ENCODE results near the gene MAN1B1.

MAN1B1 gene

DNA sequence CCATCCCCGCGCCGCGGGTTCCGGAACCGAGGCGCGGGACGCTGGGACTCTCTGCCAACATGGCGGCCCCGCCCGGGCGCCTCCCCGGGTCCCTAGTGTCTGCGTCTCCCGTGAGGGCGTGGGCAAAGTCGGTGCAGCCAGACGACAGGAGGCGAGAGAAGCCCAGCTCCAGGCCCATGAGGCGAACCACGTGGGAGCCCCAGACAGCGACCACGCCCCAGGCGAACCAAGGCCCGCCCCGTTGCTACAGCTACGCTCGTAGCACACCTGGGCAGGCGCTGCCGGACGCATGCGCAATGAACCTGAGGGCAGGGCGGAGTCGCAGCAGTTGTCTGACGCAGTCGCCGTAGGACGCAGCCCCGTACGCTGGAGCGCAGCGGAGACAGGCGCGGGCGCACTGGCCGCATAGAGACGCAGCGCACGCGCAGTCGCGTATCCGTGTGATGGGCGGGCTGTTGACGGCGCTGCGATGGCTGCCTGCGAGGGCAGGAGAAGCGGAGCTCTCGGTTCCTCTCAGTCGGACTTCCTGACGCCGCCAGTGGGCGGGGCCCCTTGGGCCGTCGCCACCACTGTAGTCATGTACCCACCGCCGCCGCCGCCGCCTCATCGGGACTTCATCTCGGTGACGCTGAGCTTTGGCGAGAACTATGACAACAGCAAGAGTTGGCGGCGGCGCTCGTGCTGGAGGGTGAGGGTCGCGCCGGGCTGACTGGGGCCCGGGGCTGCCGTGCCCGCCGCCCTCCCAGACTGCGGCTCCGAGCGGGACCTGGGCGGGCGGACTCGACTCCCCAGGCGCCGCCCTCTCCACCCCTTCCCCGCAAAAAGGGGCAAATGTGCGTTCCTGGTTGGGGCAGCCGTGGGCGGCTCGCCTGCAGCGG, at the start of gene MAN1B1:
MAN1B1 (plus strand) TSS at position 455 of the 878 bp plus-strand sequence; CDS start at position 470, 15 bp downstream.
- peak; percentile 90 to 96 for DNase-seq

DNA sequence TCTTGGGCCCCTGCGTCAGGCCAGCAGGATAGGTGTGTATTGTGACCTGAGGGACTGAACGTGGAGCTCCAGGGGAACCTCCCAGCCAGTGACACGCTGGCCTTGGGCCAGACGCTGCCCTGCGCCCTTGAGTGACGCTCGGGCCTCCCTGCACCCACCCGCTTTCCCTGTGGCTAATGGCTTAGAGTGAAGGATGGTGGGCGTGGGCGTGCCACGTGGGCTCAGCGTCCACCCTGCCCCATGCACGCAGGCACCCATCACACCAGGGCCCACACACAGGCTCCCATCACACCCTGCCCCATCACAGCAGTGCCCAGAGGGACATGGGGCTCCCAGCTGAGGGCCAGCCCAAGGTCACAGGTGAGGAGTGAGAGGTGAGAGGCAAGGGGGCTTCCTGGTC, 49.8 kb upstream of the MAN1B1 start:
- DNase-seq, result no peak

DNA sequence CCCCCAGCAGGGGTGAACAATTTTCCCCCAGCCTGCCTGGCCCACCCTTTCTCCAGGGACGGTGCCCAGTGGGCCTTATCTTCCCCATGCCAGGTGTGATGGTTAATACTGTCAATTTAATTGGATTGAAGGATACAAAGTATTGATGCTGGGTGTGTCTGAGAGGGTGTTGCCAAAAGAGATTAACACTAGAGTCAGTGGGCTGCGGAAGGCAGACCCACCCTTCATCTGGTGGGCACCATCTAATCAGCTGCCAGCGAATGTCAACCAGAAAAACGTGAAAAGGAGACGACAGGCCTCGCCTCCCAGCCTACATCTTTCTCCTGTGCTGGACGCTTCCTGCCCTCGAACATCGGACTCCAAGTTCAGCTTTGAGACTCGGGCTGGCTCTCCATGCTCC, 49.3 kb upstream of the MAN1B1 start:
- no peak for DNase-seq

DNA sequence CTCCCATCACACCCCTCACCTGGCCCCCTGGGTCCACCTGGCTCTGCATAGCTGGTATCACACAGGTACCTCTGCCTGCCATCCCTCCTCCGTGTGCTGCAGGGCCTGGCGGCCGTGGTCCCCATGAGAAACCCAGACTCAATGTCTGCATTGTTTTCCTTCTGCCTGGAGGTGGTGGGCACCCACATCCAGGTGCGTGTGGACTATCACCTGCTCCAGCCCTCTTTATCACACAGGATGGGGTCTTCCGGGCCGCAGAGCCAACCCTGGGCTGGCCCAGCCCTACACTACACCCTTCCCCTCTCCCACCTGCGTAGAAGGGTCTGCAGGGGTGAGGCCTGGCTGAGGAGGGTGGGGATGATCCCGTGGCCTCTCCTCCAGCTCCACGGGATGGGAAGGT, 47.9 kb upstream of the MAN1B1 start:
- no peak for DNase-seq

DNA sequence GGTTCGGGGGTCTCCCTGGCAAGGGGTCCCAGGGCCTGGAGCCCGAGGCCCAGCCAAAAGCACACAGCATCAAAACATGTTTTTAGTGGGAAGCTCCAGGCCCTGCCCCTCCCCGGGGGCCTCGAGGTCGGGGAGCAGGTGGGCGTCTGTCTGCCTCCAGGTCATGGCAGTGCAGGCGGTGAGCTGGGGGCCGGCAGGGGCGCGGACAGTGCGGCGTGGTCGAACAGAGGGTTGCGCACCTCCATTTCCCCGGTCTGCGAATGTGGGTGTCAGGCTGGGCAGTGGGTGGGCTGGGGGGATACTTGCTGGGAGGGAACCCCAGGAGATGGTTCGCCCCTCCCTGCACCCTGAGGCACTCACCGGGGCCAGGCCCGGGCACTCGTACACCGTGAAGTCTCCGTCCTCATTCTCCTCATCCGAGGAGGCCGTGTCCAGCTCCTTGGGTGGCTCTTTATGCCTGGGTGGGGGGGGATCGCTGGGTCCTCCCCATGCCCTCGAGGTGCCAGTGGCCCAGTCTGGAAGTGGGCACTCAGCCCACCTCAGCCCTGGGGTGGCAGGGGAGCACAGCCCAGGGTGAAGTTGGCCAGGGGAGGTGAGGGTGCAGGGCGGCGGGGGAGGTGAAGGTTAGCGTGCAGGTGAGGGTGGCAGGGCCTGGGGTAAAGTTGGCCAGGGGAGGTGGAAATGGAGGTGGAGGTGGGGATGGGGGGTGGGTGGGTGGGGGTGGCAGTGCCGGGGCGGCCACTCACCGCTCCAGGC, 47.0 kb upstream of the MAN1B1 start:
- DNase-seq, result no peak

DNA sequence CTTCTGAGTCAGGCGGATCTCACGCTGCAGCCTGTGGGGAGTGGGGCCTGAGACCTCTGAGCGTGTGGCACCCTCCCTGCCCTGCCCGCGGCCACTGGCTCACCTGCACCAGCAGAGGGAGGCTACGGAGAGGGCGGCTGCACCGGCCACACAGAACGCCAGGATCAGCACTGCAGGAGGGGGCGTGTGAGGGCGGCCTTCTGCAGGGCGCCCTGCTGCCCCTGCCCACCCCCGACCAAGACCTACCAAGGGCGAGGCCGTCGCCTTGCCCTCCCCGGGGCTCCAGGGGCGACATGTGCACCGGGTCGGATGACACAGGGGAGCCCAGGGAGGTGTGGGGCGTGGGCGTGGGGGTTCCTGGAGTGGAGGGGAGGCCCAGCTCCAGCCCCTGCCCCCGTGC, 46.2 kb upstream of the MAN1B1 start:
- DNase-seq, result no peak

DNA sequence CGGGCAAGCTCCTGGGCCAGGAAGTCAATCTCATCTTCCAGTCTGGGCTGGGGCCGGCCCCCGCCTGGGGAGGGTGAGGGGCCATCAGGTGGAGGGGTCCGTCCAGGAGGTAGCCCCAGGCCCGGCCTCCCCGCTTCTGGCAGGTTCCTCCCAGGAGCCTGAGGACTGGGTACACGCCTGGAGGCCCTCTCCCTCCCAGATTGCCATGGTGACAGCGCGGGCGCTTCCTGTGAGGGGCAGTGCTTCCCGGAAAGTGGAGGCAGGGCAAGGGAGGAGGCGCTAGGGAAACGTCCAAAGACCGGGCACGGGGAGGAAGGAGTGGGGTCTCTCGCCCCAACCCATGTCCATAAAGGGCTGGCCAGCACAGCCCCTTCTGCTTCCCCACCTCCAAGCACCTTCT, 45.7 kb upstream of the MAN1B1 start:
- DNase-seq, result no peak

DNA sequence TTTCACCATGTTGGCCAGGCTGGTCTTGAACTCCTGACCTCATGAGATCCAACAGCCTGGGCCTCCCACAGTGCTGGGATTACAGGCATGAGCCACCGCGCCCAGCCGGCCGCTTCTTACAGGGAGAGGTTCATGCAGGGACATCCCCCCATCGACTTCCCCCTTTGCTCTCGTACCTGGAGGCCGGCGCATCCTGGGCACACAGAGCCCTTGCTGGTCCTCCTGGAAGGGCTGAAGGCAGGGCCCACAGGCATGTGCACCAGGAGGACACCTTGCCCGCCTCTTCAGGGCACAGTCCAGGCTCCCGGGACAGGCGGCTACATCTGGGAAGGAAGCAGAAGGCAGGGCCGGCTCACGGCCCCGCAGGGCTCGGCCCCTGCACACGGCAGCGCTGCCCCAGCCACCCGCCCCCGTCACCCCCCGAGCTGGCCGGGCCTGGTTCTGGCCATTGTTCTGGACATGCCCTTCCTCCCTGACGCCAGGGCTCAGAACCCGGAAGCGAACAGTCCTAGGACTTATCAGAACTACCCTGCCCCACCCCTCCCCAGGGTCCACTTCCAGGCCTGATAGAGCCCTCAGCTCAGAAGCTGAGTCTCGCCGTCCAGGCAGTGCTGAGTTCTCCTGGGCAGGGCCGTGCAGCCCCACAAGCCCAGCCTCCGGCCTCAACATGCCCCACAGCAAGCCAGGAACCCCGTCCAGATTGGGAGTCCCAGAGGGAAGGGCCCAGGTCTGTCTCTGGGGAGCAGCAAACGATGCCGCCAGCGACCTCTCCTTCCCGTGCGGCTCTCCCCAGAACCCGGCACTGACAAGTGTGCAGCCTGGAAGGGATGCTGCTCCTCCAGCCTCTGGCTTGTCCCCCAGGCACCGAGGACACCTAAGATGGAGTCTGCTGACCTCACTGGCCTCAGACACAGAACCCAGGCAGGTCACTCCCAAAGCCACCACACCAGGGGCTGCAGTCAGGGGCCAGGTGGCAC, 43.7 kb upstream of the MAN1B1 start:
- DNase-seq, result no peak

DNA sequence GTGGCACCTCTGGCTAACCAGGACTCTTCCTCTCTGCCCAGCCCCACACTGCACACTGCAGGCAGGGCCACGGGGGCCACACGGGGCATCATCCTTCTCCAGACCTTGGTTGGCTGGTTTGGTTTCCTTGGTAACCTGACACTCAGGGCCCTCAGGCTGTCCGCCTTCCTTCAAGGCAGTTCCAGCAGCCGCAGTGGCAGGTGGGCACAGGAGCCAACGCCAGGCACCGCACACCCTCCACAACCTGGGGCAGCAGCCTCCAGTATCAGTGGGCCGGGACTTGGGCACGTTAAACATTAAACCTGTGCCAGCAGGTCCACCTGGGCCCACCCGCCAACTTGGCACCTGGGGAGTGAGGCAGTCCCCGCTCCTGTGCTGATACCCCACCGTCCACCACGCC, 42.7 kb upstream of the MAN1B1 start:
- no peak for DNase-seq

DNA sequence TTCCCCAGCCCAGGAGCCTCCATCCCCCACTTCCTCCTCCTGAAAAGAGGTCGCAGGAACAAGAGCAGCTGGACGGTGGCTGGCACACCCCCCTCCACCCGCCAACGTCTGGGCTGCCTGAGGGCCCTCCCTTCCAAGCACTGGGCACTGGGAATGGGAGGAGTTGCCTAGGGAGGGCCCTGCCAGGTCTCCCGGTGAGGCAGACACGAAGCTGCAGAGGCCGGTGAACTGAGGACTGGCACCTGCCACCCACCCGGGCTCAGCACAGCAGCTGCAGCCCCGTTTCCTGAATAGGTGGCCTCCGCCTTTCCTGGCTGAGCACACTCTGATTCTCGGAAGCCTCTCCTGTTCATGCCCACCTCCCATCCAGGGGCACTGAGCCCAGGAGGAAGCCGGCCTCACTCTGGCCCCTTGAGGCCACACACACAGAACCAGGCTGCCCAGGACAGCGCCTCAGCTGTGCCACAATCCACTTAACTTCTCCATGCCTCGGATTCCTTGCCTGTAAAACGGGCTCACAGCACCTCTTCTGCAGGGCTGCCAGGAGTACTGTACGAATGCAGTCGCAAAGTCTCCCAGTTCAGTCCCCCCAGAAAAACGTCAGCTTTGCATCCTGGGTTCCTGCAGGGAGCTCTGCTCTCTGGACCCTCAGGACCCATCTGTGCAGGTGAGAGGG, 42.1 kb upstream of the MAN1B1 start:
- no peak for DNase-seq

DNA sequence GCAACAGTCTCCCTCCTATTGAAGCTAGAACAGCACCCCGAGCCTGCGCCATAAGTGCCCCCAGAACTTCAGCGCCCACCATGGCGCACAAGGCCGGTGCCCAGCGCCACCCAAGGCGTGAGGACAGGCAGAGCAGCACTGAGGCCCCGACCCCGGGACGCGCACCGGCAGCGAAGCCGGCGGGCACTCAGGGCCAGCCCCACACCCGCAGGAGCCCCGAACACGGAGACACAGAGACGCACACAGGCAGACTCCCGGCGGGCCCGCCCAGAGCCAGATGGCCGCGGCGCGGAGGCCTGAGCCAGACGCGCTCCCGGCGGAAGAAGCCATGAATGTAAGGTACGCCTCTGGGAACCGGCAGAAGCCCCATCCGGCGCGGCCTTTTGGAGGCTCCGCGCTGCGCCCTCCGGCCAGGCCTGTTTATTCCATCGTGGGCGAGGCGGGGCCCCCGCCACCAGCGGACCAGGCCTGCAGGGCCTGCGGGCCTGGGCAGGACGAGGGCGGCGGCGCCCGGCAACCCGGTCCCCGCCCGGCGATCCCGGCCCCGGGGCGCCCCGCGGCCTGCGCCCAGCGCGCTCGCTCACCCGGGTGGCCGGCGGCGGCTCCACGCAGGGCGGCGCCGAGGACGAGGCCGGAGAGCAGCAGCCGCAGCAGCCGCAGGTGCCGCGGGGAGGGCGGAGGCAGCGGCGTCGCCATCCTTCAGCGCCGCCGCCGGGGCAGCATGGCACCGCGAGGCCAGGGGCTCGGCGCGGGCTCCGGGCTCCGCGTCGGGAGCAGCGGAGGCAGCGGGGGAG, 41.3 kb upstream of the MAN1B1 start:
- DNase-seq, result no peak

DNA sequence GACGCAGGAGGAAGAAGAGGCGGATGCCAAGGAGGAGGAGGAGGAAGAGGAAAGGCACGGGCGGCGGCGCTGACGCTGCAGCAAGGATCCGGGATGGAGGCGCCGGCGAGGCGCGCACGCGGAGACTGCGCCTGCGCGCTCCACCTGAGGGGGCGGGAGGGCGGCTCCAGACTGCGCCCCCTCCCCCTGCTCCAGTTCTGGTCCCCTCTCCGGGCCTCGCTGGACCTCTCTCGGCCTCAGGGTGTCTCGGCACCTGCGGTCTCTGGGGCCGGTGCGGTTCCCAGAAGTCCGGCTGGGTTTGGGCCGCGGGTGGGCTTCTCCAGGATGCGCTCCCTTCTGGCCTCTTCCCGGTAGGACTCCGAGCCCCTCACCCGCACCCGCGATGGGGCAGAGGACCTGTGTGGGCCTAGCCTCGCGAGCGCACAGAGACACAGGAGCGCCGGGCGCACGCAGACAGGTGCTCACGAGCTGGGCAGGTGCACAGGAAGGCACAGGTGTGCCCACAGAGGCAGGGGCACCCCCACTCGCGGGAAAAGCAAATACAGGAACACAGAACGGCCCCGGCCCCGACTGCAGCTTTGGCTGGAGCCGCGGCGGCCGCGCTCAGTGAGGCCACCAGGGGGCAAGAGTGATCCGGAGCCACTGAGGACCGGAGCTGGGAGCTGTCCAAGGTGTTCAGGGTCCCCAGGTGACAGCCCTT, 40.5 kb upstream of the MAN1B1 start, which contains the start of gene NPDC1:
NPDC1 (minus strand) TSS at position 90 of the 700 bp plus-strand sequence. CDS start 188 bp downstream, outside the sequence.
- peak; percentile 43 to 51 for DNase-seq

DNA sequence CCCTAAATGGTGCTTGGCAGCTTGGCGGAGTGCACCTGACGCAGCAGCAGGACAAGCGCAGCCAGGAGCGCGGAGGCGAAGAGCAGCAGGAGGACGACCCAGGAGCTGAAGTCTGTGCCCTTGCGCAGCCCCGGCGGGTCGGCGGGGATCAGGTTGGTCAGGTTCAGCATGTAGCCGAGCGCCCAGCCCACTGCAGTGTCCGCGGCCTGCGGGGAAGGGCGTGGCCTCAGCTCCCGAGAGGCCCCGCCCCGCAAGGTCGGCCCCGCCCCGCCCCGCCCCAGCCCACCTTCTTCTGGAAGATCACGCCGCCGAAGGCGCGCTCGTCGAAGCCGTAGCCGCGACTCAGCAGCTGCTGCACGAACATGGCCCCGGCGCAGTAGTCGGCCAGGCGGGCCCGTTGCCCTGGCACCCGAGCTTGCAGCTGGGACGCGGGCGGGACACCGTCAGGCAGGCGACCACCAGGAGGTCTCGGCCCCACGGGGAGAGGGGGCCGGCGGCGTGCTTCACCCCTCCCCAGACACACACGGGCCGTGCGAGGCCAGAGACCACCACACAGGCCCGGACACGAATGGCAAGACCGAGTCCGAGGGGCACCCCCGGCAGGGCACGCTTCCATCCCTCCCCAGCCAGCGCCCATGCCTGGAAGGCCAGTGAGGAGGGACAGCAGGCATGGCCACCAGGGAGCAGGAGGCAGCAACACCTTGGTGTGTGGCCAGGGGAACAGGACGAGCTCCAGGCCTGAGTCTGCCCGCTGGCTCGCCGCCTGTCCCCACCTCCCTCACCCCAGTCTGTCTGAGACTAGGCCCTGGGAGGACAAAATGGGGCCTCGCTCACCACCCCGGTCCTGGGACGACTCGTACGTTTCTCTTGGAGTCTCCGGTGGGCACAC, 37.9 kb upstream of the MAN1B1 start:
- DNase-seq, result no peak

DNA sequence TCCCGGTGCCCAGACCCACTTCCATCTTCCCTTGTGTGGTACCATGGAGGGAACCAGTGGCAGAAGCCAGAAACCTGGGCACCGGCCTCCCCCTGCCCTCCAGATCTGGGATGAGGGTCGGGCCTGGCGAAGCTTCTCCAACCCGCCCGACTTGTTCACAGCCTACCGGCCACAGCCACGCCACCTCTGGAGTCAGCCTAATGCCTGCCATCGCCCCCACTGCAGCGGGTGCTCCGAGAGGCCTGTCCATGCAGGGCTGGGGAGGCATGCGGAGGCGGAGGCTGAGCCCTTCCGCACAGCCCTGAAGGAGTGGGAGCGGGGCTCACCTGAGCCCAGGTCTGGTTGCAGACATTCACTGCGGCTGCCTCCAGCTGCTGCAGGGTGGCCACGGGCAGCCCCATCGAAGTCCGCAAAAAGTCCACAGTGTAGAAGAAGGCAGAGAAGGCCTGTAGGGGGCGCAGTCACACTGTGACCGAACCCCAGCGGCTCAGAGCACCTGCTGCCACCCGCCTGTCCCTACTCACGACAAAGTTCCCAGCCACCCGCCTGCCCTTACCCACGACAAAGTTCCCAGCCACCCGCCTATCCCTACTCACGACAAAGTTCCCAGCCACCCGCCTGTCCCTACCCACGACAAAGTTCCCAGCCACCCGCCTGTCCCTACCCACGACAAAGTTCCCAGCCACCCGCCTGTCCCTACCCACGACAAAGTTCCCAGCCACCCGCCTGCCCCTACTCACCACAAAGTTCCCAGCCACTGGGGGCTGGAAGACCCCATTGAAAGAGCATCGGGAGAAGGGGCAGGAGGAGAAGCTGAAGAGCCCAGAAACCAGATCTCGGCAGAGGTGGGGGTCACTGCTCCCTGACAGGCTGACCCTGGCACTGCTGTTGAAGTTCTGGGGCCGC, 37.0 kb upstream of the MAN1B1 start:
- DNase-seq, result peak in 1 of 2 experiments; percentile 20

DNA sequence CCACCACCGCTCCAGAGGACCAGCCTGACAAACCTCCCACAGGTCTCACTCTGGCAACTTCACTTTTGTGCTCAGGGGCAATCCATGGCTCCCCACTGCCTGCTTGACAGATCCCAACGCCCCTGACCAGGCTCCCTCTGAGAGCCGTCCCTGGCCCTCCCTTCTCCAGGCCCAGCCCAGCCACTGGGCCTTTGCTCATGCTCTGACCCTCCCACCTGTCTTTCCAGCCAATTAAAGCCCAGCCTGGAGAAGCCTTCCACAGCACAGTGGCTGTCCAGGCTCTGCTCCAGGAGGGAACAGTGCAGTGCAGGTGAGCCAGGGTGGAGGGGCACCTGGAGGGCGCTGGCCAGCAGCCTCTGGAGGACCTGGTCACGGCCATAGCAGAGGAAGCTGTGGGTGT, 36.2 kb upstream of the MAN1B1 start:
- no peak for DNase-seq

DNA sequence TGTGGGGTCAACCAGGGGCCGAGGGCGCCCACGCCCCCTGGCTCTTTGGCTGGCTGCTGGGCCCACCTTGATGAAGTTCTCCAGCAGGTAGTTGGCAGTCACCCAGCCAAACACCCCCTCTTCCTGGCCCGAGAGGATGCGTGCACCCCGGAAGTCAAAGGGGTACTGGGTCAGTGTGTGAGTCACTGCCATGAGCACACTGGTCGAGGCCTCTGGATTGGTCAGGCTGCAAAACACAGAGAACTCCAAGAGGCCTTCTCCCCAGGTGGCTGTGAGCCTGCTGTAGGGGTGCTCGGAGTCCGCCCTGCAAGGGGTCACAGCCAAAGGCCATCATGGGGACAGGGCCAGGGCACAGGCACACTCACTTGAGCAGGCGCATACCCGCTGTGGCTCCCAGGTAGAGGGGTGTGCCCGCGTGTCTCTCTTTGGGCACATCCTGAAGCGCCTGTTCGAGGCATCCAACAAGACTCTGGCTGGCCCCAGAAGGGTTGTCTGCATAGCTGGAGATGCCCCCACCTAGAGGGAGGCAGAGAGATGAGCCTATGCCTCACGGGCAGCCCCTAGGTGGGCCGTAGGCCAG, 35.5 kb upstream of the MAN1B1 start:
- DNase-seq, result no peak

DNA sequence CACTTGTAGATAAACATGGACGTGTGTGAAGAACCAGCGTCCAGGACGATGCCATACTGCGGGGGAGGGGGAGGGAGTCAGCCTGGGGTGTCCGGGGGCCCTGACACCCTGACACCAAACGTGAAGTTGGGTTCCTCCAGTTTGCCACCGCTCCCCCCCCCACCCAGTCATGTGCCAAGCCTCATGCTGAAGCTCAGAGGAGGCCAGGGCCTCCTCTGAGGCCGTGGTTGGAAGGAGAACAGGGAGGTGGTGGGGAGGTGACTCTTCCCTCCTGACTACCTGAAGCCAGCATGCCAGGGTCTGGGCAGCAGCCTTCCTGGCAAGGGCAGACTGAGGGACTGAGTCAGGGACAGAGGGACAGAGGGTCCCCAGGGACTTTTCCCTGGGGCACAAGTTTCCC, 34.5 kb upstream of the MAN1B1 start:
- no peak for DNase-seq

All from NCI-H187 (cell line).